NCI-H774 (cell line): ENCODE results near the gene PLCD1.
"Not testable (repeated sequence)": the region's sequence is repeated elsewhere in the genome, so short reads cannot be mapped to it uniquely, and the experiment has no call there.

Experiments
- DNase-seq: peaks from one replicate; lab custom pipeline; 2025; lab: John Stamatoyannopoulos, UW

Gene PLCD1

DNA sequence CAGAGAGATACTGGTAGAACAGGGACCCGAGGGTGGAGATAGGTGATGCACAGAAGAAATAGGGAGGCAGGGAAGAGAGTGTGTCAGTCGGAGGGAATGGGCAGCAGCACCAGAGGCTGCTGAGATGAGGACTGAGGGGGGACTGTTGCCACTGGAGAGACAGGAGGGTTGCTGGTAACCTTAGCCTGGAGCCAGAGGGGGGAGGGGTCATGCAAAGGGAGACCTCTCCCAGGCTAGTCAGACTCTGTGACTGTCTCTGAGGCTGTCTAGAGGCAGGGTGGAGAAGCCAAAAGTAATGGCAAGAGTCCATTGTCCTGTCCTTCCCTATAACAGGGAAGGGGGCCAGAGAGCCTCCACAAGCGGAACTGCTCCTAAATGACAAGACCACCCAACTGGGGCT lies 7.5 kb upstream of the PLCD1 start:
- DNase-seq, result no peak

DNA sequence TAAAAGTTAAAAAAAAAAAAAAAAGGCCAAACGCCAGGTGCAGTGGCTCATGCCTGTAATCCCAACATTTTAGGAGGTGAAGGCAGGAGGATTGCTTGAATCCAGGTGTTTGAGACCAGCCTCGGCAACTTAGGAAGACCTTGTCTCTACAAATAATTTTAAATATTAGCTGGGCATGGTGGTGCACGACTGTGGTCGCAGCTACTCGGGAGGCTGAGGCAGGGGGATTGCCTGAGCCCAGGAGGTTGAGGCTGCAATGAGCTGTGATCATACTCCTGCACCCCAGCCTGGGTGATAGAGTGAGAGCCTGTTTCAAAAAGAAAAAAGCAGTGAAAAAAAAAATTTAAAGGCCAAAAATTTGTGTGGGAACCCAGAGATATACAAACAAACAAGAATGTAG lies 6.8 kb upstream of the PLCD1 start:
- DNase-seq, result no peak

DNA sequence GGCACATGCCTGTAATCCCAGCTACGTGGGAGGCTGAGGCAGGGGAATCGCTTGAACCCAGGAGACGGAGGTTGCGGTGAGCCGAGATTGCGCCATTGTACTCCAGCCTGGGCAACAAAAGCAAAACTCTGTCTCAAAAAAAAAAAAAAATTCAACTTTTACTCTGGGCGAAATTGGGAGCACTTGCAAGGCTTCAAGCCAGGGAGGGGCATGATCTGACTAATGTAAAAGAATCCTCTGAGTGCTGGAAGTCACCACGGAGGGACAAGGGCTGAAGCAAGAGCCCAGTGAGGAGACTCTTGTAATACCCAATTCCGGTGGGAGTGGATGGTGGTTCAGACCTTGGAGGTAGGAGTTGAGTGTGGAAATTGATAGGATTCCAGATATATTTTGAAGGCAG lies 4.9 kb upstream of the PLCD1 start:
- DNase-seq, result not testable (repeated sequence)

DNA sequence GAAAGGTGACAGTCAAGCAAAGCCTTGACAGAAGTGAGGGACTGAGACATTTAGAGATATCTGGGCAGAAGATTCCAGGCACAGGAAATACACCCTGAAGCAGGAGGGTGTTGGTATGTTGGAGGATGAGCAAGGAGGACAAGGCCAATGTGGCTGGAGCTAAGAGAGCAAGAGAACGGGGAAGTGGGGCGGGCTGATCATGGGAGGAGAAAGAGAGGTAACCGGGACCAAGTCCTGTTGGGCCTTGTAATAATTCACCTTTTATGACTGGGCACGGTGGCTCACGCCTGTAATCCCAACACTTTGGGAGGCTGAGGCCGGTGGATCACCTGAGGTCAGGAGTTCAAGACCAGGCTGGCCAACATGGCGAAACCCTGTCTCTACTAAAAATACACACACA lies 4.1 kb upstream of the PLCD1 start:
- DNase-seq, result not testable (repeated sequence)

DNA sequence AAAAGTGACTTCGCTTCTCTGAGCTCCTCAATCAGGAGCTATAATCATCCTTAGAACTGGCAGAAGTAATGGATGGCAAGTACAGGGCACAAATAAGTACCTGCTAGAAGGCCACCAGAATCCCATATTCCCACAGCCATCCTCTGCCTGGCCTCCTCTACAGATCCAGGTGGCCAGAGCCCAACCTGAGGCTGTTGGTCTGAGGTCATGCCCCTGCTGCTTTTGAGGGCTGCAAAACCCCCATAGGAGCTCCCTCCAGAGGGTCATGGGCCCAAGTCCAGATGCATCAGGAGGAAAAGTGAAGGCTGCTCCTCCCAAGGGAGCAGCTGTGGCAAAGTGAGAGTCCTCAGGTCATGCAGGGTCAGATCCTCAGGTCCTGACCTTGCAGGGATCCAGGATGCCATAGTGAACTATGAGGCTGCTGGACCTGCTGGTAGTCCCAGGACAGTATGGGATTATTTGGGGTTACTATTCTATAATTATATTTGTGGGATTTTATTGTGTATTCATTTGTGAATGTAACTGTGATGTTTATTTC lies 3.0 kb upstream of the PLCD1 start:
- DNase-seq, result no peak

DNA sequence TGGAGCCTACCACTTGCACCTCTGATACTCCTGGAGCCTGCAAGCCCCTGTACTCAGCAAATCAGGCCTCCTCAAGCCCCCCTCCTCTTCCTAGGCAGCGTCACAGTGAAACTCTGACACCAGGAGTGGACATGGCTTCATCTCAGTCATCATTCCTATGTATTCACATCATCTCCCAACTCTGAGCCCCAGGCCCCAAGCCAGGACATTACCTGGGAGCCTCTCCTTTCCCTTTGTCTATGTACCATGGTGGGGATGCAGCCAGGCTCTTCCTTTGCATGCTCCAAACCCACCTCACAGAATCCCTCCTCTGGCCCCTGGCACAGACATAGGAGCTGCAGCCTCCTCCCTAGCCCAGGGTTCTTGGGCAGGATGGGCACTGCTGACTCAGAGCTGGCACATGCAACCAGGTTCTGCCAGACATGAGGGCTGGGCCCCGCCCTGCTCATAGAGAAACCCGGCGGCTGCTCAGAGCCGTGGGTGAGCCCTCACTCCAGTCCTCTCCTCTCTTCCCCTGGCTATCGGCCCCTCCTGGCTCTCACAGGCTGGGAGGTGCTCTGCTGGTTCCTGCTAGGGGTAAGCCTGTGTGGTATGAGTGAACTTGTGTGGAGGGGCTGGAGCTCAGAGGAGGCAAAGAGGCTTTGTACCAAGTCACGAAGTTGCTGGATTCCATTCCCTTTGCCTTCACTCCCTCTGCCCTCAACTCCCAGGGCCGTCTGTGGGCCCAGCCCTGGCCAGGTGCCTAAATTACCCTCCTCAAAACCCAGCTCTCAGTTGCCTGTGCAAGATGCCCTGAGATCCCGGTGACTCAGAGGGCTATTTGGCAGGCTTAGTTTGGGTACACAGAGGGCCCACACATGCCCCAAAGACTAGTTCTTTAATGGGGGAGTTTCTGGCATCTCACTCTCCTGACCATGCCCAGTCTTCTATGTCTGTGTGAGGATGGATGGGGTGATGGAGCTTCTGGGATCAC lies 1.9 kb upstream of the PLCD1 start:
- DNase-seq, result no peak

DNA sequence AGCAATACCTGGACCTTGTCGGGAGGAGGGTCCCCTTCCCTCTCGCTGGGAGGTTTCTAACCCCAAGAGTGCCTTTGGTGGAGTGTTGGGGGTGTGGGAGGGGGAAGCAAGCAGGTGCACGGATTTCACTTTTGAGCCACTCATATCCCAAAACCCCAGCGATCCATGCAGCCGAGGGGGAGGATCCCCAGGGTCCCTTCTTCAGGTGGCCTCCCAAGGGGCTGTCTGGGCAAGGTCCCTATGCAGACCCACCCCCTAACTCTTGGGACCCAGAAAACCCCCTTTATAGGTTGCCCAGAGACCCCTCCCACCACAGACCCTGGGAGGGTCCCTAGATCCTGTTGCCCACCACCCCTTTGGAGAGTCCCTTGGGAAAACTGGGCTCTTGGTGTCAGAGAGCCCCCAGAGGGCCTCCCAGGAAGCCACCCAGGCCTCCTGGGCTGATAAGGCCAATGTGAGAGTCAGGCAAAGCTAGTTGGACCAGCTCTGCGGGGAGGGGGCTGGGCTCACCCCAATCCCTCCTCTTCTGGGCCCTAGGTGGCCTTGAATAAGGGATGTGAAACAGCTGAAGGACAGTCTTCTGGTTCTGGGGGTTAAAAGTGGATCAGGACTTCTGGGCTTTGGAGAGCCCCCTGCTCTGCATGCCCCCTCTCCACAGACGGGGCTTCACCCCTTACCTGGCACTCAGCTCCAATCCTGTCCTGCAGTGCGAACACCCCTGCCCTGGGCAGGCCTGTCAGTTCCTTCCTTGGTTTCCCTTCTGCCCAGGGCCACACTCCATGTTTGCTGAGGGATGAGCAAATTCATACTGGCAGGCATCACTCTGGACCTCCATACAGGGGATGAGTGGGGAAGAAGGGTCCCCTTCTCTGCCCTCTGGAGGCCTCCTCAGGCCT lies 932 bp upstream of the PLCD1 start:
- DNase-seq, result no peak

DNA sequence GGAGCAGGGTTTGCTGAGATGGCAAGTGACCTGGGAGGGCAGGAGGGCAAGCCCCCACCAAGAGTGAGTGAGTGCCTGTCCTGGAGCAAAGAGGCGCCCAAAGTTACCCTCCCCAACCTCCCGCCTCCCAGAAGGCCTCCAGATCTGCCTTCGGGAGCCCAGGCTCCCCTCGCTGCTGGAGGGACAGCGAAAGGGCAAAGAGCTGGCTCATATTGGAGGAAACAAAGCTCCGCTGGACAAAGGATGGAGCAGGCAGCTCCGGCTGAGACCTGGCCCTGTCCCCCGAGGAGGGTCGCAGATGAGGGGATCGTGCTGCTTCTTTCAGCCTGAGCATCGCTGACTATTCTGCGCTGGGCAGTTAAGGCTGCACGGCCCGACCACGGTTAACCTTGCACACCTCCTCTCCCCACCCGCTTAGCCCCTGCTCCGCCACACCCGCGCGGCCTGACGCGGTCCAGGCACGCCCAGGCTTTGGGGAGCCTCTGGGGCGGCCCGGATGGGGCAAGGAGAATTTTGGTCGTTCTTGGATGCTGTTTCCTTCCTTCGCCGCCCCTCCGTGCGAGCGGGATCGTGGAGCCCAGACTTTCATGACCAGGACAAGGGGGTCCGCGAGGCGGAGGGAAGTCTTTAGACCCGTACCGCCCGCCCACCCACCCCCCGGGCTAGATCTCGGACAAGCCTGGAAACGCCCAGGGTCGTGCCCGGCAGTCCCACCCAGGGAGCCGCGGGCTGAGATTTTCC lies 651 bp downstream of the PLCD1 start:
- no peak for DNase-seq

DNA sequence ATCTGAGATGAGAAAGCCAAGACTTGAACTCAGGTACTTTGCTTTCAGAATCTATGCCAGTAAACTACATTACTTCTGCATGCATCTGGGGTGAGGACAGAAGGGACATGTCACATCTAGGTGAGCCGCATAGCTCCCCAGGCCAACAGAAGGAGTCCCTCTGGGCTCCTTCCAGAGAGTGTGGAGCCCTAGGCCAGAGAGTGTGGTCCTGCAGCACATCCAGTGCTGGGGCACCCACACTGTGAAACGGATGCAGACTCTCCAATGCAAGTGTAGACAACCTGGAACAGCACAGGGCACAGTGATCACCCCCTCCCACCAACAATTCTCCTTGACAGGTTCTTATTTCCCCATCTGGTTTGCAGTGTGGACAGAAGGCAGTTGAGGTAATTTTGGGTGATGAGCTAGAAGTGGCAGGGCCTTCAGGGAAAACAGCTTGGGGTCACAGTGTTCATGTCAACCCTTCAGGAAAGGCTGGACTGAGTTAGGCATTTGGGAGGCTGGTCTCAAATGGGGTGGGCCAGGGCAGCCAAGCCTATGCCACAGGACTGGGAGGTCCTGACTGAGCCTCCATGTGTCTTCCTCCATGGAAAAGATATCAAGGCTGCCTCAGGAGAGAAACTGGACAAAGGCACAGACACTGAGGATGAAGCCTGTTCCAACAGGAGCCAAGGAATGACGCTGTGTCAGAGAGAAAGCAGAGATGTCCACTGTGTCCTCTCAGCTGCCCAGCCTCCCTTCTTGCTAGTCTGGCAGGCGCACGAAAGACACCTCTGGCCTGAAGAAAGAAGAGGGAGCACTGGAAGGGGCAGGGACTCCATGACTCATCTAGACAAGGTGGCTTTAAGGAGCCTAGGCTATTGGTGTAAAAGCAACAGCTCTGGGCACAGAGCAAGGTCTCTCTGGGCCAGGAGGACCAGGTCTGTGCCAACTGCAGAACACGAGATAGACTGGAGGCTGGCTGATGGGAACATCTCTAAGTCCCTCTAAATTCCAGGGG lies 1.7 kb downstream of the PLCD1 start:
- no peak for DNase-seq

DNA sequence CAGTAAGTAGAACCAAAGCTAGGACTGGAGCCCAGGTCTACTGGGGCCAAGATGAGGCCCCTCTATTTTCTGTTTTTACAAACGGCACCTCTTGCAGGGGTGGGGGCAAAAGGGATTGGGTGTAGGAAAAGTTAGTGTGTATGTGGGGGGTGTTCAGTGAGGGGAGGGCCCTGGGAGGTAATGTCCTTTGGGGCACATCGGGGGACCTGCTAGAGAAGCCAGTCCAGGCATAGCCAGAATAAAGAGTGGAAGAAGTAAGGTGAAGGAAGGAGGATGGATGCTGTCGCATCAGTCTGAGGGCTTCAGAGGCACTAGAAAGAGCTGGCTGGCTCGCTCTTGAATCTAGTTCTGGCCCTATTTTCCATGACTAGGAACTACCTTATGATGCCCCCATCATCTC lies 2.6 kb downstream of the PLCD1 start:
- no peak for DNase-seq

DNA sequence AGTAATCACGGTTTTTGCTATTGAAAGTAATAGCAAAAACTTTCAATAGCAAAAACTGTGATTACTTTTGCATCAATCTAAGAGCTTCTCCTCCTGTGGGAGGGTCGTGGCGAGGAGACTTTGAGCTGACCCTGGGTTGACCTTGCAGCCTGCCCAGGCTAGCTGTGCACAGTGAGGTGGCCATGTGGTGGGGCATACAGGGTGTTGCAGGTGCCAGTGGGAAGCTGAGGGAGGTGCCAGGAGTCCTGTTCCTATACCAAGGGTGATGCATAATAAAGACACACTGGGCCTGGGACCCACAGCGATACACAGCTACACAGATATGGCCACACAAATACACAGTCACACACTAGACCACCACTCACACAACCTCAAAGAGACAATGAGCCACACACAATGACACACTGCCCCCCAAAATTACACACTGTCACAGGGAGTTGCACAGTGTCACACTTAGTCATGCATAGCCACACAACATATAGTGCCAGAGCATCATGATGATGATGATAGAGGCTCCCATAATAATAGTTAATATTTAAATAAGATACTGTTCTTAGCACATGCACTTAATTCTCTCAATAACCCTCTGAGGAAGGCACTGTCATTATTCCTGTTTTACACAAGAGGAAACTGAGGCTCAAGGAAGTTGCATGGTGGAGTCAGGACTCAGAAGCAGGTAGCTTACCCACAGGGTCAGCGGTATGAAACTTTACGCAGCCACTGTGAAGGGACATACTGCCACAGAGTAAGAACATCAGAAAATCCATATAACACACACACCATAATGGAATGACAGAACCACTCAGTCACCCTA lies 6.3 kb downstream of the PLCD1 start:
- DNase-seq, result no peak

DNA sequence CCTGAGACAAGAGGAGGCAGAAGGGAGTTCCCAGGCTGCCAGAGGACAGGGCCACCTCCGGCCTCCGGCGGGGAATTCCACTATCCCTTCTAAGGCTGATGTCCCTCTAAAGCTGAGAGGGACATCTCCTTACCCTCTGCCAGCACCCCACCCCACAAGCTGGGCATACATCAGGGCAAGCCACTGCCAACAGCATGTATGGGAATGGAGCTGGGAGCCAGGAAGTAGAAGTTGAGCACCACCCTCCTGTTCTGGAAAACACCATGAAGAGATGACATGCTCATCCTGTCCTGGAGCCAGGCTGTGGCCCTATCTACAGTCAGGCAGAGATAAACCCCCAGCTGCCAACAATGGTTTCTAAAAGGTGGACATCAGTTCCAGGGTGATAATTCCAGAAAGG lies 7.1 kb downstream of the PLCD1 start:
- no peak for DNase-seq

DNA sequence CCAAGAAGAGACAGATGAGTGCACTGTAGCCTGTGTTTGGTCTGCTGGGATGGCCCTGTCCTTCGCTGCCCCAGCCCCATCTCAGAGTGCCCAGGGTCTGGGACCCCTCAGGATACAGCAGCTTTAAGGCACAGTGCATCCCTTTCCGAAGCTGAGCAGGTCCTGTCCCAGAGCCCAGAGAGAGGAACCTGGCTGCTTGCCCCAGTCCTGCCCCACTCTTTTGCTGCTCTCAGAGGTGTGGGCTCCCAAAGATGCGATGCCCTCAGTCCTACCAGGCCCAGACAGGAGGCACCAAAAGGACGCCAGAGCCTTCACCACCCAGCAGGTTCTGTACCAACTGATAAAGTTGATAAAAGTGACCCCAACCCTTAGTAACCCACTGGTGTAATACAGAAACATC lies 8.2 kb downstream of the PLCD1 start:
- DNase-seq, result no peak

DNA sequence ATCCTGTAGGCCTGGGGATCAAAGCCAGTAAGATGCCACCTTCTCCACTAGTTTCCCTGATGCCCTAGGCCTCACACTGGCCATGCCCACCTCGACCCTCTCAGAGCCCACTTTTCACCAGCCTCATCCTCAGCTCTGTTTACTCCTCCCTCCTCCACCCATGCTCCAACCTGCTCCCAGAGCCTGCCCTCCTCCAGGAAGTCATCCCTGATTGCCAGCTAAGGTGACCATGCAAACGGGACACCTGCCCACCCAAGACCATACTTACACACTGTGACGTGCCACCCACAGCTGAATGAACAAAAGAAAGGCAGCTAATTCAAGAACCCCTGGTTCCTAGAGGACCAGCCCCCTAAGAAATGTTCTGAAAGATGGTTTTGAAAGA lies 9.1 kb downstream of the PLCD1 start:
- DNase-seq, result no peak

DNA sequence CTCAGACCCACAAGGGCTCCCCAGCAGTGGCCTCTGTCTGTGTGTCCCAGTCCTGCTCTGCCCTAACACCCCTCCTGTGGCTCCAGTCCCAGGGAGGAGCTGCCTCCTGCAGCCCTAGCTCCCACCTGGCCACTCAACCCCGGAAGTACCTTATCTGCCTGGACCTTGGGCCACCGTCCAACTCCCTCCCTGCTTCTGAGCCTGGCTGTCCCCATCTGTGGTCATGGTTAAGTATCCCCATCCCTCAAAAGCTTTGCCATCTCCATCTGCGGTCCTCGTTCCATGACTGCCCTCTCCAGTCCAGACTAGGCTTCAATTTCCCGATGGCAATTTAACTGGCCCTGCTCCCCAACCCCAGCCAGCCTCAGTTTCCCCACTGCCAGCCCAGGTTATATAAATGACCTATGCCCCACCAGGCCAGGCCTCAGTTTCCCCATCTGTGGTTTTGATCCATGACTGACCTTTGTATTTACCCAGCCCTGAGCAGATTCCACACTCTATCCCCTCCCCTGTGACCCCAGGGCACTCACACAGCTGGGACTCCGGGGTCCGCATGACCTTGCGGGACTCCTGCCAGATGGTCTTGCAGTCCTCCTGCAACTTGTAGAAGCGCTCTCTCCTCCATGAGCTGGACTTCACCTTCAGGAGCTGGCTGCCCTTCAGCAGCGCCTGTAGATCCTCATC lies 9.6 kb downstream of the PLCD1 start:
- no peak for DNase-seq

DNA sequence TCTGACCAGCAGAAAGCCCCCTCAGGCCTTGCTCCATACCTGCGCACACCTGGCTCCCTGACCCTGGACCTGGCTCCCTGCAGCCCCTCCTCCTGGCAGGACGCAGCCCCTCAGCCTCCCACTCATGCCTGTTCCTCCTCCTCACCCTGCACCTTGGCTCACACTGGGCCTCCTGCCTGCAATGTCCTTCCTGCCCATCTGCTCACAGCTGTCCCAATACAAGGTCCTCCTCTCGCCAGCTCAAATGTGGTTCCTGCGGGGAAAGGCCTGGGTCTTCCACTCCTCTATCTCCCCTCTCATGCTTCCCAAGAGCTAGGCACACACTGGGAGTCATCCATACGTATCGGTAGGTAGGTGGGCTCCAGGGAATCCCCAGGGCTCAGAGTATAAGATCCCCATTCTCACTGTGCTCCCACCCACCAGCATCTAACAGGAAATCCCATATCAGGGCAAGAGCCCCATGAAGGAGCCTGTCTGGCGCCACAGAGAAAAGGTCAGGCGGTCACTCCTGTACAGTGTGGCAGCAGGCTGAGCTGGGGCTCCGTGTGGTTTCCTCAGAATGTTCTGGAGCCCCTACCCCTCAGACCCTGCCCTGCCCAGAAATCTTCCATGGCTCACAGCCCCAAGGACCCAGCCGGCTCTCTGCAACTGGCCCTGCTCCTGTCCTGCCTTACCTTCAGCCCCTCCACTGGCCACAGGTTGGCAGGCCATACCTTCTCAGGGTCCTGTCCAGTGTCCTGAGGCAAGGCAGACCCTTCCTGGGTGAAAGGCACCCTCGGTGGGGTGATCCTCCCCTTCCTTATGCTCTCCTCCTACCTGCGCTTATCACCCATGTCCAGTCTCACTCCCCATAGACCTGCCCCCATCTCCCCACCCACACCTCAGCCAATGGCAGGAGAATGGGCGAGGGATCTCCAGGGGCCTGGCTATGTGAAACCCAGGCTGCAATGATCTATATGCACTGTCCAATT lies 10.9 kb downstream of the PLCD1 start:
- DNase-seq, result no peak

DNA sequence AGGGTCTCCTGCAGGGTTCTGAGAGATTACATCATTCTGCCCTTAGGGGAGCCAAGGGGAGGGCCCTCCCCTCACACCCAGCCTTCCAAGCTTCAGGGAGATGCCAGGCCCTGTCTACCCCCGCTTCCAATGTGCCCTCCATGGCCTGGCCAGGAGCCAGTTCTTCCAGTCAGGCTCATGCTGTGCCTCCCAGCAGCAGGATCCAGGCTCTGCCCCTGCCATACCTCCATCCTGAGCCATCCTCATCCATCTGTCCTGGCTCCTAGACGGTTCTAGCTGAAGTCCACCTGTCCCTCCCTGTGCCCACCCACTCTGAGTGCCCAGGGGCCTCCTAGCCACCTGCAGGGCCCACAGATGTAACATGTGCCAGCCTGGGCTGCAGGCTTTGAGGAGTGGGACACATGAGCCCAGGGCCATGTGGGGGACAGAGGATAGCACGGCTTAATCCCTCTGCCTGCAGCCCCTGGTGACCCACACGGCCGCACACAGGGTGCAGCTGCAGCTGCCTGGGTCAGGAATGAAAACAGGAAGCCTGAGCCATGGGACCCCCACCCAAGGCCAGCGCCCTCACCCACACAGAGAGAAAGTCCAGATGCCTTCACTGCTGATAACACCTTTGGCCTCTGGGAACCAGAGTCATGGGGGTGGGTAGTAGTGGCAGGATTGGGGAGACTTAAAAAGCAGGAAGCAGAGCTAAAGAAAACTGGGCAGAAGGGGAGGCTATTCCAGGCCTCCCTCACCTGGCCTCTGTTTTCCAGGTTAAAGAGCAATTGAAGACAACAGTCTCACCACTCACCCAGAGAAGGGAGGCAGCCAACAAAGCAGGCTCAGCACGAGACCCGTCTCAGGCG lies 11.8 kb downstream of the PLCD1 start:
- no peak for DNase-seq
